Ovary (tissue), 9 donors: ENCODE data around the gene IKZF4. TPM values are rescaled to one million over a fixed set of nuclear protein-coding genes. Genes with fewer than 3 reads are reported as not detected.
A peak's percentile ranks its signal among the peaks of the same experiment; 100 is the strongest.
"Not testable (repeated sequence)": the region's sequence is repeated elsewhere in the genome, so short reads cannot be mapped to it uniquely, and the experiment has no call there.

Experiments used
- DNase-seq, 5 donors: peaks; one replicate each; pipeline ENCODE4 v3.0.0-alpha.2; 2019 to 2020
- H3K27ac ChIP-seq, 2 donors: fragments of 200-600 bp; one replicate each; pipeline versions ENCODE4 v1.5.1 to v1.8.0; 2019 to 2022
- H3K27me3 ChIP-seq: fragments of 200-600 bp; one replicate; pipeline ENCODE4 v1.8.0; 2022
- H3K36me3 ChIP-seq: fragments of 200-600 bp; sonication (generic); one replicate; pipeline ENCODE4 v1.5.1; 2019
- H3K4me1 ChIP-seq: one replicate; pipeline ENCODE4 v1.8.1; 2013; ENCODE audit warnings: mild to moderate bottlenecking, moderate library complexity; ENCODE audit not compliant: insufficient read depth
- H3K4me3 ChIP-seq: fragments of 200-600 bp; sonication (generic); one replicate; pipeline ENCODE4 v1.5.1; 2017
- H3K9me3 ChIP-seq, 2 donors: fragments of 200-600 bp in 1 of 2; sonication (generic) in 1 of 2; one replicate each; pipeline versions ENCODE4 v1.5.1 to v1.8.1; 2013 to 2019; ENCODE audit warnings: mild to moderate bottlenecking in 1 of 2, moderate library complexity in 1 of 2
- CTCF ChIP-seq, 3 donors: fragments of 450-650 bp in 2 of 3; fragments of 200-600 bp in 1 of 3; IDR thresholded peaks; one replicate each; pipeline versions ENCODE4 v1.5.1 to v1.8.0; 2016 to 2022; ENCODE audit warnings: antibody characterized with exemption in 3 of 3, mild to moderate bottlenecking in 1 of 3
- EP300 ChIP-seq: sonication (generic); formaldehyde crosslinking; IDR thresholded peaks from one replicate; pipeline ENCODE4 v1.6.1; 2017; ENCODE audit warnings: antibody characterized with exemption
- POLR2A ChIP-seq: fragments of 450-650 bp; IDR thresholded peaks from one replicate; pipeline ENCODE4 v1.6.1; 2017; ENCODE audit warnings: antibody characterized with exemption, mild to moderate bottlenecking, moderate library complexity
- WGBS, 3 donors: extraction: QIAGEN DNeasy Blood & Tissue Kit in 1 of 3; methylation state at CpG; one replicate each; pipeline versions ENCODE4 v1.1.5 to v1.1.7; 2013 to 2017; 5-methylcytosine and 5-hydroxymethylcytosine counted together
- intact Hi-C, 4 donors: fragments of 100-400 bp; cut with DNase I; formaldehyde crosslinking; loops; one replicate each; pipeline versions ENCODE4 v1.11.0 to v1.15.1; 2022 to 2023
- polyA plus RNA-seq, 2 donors: library from polyadenylated mRNA; stranded (reverse); fragments of 200-250 nt in 1 of 2; fragments of 350-450 nt in 1 of 2; fragmentation: Illumina TruSeq in 1 of 2; extraction: RNeasy Lipid Tissue Mini Kit (QIAGEN cat#74804) in 1 of 2; gene quantifications; one replicate each; pipeline ENCODE4 v1.2.3, GENCODE V29; 2013 to 2014
- total RNA-seq, 7 donors: library from RNA; depleted of rRNA in 2 of 7; stranded (reverse); fragments of >200 nt in 2 of 7; fragmentation: NEBNext Ultra II Directional in 3 of 7; extraction: Animal tissue kit (Norgen Biotek cat#: 25700) in 3 of 7; gene quantifications; one replicate each; pipeline versions ENCODE4 v1.1.0 to v1.2.4, GENCODE V29; 2016 to 2023
- donor health status: DM: no; HTN: no; CAD: no; lungs with moderate emphysema.
- donor health status: DM: no; HTN: no; CAD: no.
- donor health status: Bipolar disorder and iron deficiency.
- donor health status: DM: yes; HTN: yes; CAD: no.
- donor health status: DM: no; HTN: no; CAD: no.
- donor health status: DM: yes; HTN: yes; CAD: no.

The IKZF4 gene
- total and polyA plus RNA-seq, 9 donors = 4.0 to 33.2 (median 15.9) TPM

- H3K4me3 ChIP-seq = peak overlapping the region; percentile 85
- no peaks in the 10 kb centered on the region for H3K36me3 ChIP-seq
- H3K27me3 ChIP-seq = no peaks in the 10 kb centered on the region
- DNase-seq = no peak
- 20 to 38% (median 21%) methylated on average over 9 of the region's 9 CpGs for WGBS, 3 donors
- H3K27ac ChIP-seq = no peak overlapping the region
- TF ChIP-seq EP300 (no peak), CTCF (IDR thresholded peaks at IDR 0.05) (no peak)
- intact Hi-C loops = loop anchor here in 2 of 4 donors (10.0 kb wide), 2 partner anchors 48 to 298 kb away; partner anchors contain the start of genes GDF11 (in 1 of the 2) and SUOX (in 1 of the 2)
- H3K4me1 ChIP-seq = no peaks in the 10 kb centered on the region
- no peaks in the 10 kb centered on the region for H3K9me3 ChIP-seq
Measured at GRCh38 chr12:56042843-56043242, 22.0 kb downstream of the IKZF4 start.

- H3K27ac ChIP-seq = no peak overlapping the region
- TF ChIP-seq POLR2A (no peak), EP300 (no peak), CTCF (IDR thresholded peaks at IDR 0.05) (no peak)
- H3K9me3 ChIP-seq = no peaks in the 10 kb centered on the region
- no peak for DNase-seq
- H3K36me3 ChIP-seq = no peaks in the 10 kb centered on the region
- no peaks in the 10 kb centered on the region for H3K4me1 ChIP-seq
- no peaks in the 10 kb centered on the region for H3K27me3 ChIP-seq
- 67 to 79% (median 74%) methylated on average over 9 of the region's 9 CpGs for WGBS, 3 donors
- no peak overlapping the region for H3K4me3 ChIP-seq
- intact Hi-C loops = loop anchor here in 2 of 4 donors (10.0 kb wide), 2 partner anchors 51 to 301 kb away; partner anchors contain the start of genes GDF11 (in 1 of the 2) and SUOX (in 1 of the 2)
Measured at GRCh38 chr12:56046027-56046780, 25.4 kb downstream of the IKZF4 start.

- H3K4me1 ChIP-seq = no peaks in the 10 kb centered on the region
- TF ChIP-seq EP300 (no peak), POLR2A (no peak)
- H3K27ac ChIP-seq = no peak overlapping the region
- no peaks in the 10 kb centered on the region for H3K9me3 ChIP-seq
- no peaks in the 10 kb centered on the region for H3K27me3 ChIP-seq
- WGBS, 3 donors = 71 to 81% (median 72%) methylated on average over 6 of the region's 6 CpGs
- H3K4me3 ChIP-seq = no peak overlapping the region
- no peaks in the 10 kb centered on the region for H3K36me3 ChIP-seq
- intact Hi-C loops = no loop called here
- no peak for DNase-seq
Measured at GRCh38 chr12:56053407-56053893, 32.6 kb downstream of the IKZF4 start.

- H3K36me3 ChIP-seq, DNase-seq, H3K4me1 ChIP-seq, H3K27me3 ChIP-seq, H3K9me3 ChIP-seq, intact Hi-C loops, H3K27ac ChIP-seq, H3K4me3 ChIP-seq: not testable (repeated sequence)
- 88 to 95% (median 89%) methylated on average over 8 of the region's 8 CpGs for WGBS, 3 donors
Measured at GRCh38 chr12:56059964-56060363, 39.1 kb downstream of the IKZF4 start.

GRCh38 chr12:56061982-56062381 is 41.1 kb downstream of the IKZF4 start:
- WGBS, 3 donors = 64 to 71% (median 69%) methylated on average over 5 of the region's 5 CpGs
- TF ChIP-seq CTCF (IDR thresholded peaks at IDR 0.05) (no peak), POLR2A (no peak), EP300 (no peak)
- no peak overlapping the region for H3K27ac ChIP-seq
- H3K36me3 ChIP-seq = no peaks in the 10 kb centered on the region
- no peaks in the 10 kb centered on the region for H3K27me3 ChIP-seq
- intact Hi-C loops = no loop called here
- no peak overlapping the region for H3K4me3 ChIP-seq
- no peaks in the 10 kb centered on the region for H3K4me1 ChIP-seq
- H3K9me3 ChIP-seq = no peaks in the 10 kb centered on the region
- no peak for DNase-seq
